Measurements from ENCODE around the gene KDM5A. TPM values are rescaled to one million over a fixed set of nuclear protein-coding genes. Genes with fewer than 3 reads are reported as not detected.
"Not testable (repeated sequence)": the region's sequence is repeated elsewhere in the genome, so short reads cannot be mapped to it uniquely, and the experiment has no call there.

The KDM5A gene
- total RNA-seq, 1 donor: 71.4 TPM

DNA sequence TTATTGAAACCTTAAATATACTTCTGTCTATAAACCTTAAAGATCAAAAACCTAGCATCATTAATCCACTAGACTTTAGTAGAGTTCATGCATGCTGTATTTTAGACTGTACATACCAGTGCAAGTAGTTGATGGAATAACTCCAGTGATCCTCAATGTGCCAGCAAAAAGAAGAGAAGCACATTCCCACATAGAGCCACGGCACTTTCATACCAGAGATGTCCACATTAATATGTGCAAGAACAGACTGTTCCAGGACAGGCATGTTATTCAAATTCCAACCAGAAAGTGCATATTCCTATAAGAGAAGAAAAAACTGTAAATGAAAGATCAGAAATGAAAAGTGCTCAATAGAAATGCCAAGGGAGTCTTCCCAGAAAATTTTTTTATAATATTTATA, 55.0 kb downstream of the KDM5A start:
- no peak for DNase-seq (ENCODE audit: low read depth in 2 of 3, low spot score in 2 of 3)

DNA sequence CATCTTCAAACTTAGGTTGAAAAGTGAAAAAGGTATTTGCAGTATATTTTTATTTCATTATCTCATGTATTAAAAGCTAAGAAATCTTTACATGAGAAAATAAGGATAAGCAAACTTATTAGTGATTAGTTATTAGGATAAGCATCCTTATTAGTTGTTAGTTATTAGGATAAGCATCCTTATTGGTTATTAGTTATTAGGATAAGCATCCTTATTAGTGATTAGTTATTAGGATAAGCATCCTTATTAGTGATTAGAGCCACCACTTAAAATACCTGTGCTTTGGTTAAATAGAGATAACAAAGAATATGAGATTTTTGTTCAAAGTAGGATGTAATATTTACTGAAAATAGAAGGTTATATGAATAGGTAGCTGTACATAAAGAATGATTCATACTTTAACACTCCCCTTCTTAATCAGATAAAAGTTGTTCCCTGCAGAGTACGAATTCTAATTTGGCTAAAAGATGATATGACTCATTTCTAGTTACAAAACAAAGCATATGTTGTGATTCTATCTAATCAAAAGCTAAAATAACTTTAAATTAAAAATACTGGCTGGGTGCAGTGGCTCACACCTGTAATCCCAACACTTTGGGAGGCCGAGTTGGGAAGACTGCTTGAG, 56.4 kb downstream of the KDM5A start:
- no peak for DNase-seq (ENCODE audit: low read depth in 2 of 3, low spot score in 2 of 3)

DNA sequence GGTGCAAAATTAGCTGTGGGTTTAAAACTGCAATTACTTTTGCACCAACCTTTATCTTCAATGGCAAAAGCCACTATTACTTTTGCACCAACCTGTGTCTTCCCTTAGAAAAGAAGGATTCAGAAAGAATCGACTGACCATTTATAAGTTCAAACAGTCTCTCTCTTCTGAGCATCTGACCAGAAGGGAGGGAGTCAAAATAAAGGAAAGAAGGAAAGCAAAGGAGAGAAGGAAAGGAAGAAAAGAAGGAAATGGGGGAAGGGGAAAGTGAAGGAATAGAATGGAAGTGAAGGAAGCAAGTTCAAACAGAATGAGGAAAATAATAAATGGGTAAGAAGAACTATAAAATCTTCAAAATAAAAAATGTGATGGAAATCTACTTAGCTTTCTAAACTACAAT, 57.8 kb downstream of the KDM5A start:
- DNase-seq (ENCODE audit: low read depth in 2 of 3, low spot score in 2 of 3): no peak

DNA sequence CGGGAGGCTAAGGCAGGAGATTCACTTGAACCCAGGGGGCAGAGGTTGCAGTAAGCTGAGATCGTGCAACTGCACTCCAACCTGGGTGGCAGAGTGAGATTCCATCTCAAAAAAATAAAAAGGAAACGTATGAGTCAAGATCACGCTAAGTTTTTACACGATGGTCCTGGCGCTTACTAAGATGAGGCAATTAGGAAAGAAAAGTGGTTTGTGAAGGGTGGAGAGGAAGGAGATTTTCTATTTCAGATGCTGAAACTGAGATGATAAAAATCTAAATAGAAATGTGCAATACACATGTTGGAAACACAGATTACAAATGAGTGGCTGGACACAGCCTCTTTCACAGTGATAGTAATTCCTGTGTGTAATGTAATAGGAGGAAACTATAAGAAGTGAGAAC, 63.2 kb downstream of the KDM5A start:
- no peak for DNase-seq (ENCODE audit: low read depth in 2 of 3, low spot score in 2 of 3)

DNA sequence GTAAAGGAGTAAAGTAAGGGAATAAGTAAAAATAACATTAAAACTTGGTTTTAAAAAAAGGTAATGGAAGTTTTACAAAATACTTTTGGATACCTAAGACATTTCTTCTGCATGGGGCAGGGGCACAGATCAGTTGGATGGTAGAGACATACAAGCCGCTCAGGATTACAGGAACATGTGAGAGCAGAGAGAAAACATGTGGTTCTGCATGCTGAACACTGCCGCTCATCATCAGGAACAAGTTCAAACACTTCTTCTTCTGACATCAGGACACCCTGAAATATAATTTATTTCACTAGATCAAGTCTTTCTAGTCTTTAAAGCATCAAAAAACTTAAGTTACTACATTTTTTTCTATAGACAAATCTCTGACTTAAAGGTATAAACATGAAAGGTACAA, 65.6 kb downstream of the KDM5A start:
- DNase-seq (ENCODE audit: low read depth in 2 of 3, low spot score in 2 of 3): no peak

DNA sequence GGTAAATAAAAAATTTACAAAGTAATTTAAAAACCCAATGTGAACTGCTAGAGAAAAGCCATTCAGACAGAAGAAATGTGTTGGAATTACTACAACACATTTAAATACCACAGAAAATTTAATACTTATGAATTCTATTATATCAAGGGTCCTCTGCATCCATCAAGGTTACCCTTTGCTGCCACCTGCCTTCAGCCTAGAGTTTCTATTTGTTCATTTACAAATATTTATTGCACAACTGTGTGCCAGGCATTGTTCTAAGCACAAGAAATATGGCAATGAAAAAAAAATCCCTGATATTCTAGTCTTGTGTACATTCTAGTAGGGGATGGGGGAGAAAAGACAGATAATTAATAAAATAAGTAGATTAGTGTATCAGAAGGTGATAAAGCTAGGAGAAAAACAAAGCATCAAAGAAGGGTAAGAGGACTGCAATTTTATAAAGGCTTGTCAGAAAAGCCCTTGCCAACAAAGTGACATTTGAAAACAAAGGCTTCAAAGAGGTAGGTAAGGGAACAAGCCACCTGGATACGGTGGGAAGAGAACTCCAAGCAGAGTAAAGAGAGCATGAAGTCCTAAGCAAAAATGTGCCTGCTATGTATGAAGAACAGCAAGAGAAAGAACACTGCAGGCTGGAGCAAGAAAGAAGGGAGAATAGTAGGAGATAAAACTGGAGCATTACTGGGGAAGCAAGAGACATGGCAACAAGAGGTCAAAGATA, 67.4 kb downstream of the KDM5A start:
- DNase-seq (ENCODE audit: low read depth in 2 of 3, low spot score in 2 of 3): peak in 2 of 3 donors; percentile 6 to 27

DNA sequence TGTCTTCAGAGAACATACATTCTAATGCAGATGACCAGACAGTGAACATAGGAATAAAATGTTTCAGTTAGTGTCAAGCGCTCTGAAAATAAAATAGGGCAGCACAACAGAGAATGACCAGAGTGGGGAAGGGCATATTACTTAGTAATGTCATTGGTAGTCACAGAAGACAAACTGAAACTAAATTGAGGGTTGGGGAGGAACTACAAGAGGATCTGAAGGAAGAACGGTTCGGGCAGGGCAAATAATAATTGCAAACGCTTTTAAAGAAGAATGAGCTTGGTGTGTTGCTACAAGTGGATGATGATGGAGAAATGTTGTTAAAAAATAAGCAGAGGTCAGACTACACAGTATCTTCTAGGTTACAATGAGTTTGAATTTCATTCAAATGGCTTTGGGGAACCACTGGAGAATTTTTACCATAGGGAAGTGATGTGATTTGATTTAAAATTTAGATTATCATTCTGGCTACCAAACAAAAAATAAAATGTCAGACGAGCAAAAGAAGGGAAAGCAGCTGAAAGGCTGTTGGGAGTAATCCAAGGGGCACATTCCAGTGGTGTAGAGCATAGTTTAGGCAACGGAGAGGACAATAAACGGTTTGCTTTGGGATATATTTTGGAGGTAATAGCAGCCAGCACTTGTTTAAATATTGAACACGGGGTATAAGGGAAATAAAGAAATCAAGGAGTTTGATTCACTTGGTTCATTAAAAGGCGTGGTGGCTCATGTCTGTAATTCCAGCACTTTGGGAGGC, 70.2 kb downstream of the KDM5A start:
- no peak for DNase-seq (ENCODE audit: low read depth in 2 of 3, low spot score in 2 of 3)

DNA sequence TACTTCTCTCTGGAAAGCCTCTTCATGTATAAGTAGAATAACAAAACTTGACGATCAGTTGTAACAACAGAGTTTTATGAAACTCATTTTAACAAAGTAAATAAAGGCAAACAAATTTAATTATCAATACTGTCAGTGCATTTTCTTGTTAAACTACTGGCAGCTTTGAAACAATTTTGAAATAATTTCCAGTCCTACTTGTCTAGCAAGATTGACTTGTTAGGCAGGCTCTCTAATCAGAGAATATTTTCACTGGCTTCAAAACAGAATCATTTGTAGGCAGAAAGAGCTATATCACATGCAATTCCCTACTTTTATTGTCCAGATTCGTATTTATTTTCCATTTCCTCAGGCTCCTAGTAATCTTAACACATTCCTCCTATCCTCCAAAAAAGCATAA, 80.6 kb downstream of the KDM5A start:
- no peak for DNase-seq (ENCODE audit: low read depth in 2 of 3, low spot score in 2 of 3)

DNA sequence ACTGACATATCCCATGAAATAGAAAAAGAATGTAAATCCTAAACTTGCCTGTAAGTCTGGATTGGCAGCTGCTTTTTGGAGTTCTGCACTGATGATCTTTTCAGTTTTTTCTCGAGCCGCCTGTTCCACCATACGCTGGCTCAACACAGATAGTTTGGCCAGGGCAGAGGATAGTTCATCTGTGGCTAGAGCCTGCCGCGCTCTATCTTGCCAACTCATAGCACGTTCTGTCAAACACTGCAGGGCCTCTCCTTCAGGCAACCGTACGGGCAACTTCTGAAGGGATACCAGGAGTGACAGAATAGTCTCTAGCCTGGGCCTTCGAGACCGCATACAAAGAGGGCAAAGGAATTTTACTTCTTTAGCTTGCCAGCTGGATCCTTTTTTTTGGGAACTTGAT, 81.7 kb downstream of the KDM5A start:
- DNase-seq (ENCODE audit: low read depth in 2 of 3, low spot score in 2 of 3): no peak

DNA sequence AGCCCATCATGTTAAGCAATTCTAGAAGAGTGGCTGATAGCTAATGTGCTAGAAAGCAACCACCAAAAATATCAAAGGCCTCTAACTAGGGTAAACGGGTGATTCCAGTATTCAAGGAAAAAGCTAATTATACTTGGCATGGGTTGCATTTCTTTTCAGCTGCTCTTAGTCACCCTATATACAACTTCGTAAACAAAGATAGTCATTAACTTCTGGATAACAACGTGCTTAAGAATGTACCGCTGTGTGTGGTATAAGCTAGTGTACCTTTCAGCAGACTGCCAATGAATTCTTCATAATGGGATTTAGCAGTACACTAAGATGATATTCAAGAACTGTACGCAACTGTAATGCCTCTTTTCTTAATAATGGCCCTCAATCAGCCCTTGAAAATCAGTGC, 84.3 kb downstream of the KDM5A start:
- no peak for DNase-seq (ENCODE audit: low read depth in 2 of 3, low spot score in 2 of 3)

DNA sequence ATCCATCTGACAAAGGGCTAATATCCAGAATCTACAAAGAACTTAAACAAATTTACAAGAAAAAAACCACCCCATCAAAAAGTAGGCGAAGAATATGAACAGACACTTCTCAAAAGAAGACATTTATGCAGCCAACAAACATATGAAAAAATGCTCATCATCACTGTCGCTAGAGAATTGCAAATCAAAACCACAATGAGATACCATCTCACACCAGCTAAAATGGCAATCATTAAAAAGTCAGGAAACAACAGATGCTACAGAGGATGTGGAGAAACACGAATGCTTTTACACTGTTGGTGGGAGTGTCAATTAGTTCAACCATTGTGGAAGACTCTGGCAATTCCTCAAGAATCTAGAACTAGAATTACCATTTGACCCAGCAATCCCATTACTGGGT, 86.4 kb downstream of the KDM5A start:
- not testable (repeated sequence) for DNase-seq (ENCODE audit: low read depth in 2 of 3, low spot score in 2 of 3)

DNA sequence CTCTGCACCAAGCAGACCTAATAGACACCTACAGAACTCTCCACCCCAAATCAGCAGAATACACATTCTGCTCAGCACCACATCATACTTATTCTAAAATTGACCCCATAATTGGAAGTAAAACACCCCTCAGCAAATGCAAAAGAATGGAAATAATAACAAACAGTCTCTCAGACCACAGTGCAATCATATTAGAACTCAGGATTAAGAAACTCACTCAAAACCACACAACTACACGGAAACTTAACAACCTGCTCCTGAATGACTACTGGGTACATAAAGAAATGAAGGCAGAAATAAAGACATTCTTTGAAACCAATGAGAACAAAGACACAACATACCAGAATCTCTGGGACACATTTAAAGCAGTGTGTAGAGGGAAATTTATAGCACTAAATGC, 89.0 kb downstream of the KDM5A start:
- not testable (repeated sequence) for DNase-seq (ENCODE audit: low read depth in 2 of 3, low spot score in 2 of 3)

DNA sequence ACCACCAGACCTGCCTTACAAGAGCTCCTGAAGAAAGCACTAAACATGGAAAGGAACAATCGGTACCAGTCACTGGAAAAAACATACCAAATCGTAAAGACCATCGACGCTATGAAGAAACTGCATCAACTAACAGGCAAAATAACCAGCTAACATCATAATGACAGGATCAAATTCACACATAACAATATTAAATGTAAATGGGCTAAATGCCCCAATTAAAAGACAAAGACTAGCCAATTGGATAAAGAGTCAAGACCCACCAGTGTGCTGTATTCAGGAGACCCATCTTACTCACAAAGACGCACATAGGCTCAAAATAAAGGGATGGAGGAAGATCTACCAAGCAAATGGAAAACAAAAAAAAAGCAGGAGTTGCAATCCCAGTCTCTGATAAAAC, 89.6 kb downstream of the KDM5A start:
- not testable (repeated sequence) for DNase-seq (ENCODE audit: low read depth in 2 of 3, low spot score in 2 of 3)

DNA sequence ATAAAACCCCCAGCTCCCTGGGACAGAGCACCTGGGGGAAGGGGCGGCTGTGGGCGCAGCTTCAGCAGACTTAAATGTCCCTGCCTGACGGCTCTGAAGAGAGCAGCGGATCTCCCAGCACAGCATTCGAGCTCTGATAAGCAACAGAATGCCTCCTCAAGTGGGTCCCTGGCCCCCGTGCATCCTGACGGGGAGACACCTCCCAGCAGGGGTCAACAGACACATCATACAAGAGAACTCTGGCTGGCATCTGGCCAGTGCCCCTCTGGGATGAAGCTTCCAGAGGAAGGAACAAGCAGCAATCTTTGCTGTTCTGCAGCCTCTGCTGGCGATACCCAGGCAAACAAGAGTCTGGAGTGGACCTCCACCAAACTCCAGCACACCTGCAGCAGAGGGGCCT, 91.1 kb downstream of the KDM5A start:
- DNase-seq (ENCODE audit: low read depth in 2 of 3, low spot score in 2 of 3): not testable (repeated sequence)

DNA sequence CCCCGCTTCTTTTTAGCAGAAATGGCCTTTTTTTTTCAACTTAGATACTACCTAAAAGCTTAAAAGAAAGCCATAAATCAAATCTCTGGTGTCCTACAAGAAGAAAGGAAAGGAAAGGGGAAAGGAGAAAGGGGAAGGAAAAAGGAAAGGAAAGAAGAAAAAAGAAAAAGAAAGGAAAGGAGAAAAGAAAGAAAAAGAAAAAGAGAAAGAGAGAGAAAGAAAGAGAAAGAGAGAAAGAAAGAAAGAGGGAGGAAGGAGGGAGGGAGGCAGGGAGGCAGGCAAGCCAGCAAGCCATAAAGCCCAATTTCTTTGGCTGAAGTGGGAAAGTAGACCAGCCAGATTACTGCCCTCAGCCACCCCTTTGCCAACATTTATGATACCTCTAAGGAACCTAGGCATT, 94.0 kb downstream of the KDM5A start:
- DNase-seq (ENCODE audit: low read depth in 2 of 3, low spot score in 2 of 3): no peak

DNA sequence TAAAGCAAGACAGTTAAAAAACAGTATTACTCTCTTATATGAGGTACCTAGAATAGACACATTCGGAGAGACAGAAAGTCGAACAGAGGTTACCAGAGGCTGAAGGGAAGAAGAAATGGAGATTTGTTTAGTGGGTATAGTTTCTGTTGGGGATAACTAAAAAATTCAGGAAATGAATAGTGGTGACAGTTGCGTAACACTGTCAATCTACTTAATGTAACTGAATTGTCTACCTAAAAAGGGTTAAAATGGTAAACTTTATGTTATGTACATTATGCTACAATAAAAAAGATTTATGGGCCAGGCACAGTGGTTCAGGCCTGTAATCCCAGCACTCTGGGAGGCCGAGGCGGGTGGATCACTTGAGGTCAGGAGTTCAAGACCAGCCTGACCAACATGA, 95.9 kb downstream of the KDM5A start:
- no peak for DNase-seq (ENCODE audit: low read depth in 2 of 3, low spot score in 2 of 3)

DNA sequence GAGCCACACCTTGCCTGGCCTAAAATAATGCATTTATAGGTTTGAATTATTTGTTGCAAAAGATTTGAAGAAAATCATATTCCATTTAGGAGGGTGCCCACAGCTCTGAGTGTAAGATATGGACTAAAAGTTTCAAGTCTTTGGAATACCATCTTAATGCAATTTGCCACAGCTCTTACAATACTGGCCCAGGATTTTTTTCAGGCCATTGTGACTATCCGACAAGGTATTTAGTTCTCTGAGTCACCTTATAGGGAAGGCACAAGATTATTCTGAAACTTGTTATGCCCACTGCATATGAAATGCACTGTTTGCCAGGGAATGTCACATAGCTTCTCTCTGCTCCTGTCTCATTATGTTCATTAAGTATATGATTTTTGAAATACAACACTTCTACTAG, 96.9 kb downstream of the KDM5A start:
- DNase-seq (ENCODE audit: low read depth in 2 of 3, low spot score in 2 of 3): no peak

DNA sequence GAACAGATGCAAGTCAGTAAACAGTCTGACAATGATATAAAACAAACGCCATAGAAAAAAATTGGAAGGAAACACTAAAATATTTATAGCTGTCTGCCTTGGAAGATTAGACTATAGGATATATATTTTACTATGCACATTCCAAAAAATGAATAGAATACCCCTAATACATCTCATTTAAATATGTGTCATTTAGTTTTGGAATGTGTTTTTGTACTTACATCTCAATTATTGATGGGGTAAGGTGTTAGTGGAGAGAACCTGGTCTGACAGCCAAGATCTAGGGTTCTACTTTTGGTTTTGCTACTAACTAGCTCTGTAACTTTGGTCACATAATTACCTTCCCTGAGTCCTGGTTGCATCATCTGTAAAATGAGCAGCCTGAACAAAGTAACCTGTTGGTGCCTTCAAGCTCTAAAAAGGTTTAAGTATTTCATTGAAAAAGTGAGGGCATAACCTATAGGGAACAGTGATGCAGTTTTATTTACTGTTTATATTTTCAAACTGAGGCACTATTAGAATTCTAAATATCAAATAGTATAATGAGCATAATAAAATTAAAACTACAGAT, 97.9 kb downstream of the KDM5A start:
- no peak for DNase-seq (ENCODE audit: low read depth in 2 of 3, low spot score in 2 of 3)

DNA sequence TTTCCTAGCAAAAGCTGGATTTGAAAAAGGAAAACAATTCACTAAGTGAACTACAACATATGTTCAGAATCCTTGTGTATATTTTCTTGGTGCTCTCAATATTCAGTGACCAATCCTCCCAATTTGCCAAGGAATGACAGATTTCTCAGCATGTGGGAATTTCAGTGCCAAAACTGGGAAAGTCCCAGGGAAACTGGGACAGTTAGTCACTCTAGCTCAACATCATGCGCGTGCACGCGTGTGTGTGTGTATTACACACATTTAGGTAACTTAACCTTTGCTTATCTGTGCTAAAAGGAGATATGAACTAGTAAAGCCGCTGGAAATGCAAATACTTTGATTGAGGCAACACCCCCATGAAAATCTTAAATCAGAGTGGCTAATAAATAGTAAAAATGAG, 100.4 kb downstream of the KDM5A start:
- DNase-seq (ENCODE audit: low read depth in 2 of 3, low spot score in 2 of 3): no peak

DNA sequence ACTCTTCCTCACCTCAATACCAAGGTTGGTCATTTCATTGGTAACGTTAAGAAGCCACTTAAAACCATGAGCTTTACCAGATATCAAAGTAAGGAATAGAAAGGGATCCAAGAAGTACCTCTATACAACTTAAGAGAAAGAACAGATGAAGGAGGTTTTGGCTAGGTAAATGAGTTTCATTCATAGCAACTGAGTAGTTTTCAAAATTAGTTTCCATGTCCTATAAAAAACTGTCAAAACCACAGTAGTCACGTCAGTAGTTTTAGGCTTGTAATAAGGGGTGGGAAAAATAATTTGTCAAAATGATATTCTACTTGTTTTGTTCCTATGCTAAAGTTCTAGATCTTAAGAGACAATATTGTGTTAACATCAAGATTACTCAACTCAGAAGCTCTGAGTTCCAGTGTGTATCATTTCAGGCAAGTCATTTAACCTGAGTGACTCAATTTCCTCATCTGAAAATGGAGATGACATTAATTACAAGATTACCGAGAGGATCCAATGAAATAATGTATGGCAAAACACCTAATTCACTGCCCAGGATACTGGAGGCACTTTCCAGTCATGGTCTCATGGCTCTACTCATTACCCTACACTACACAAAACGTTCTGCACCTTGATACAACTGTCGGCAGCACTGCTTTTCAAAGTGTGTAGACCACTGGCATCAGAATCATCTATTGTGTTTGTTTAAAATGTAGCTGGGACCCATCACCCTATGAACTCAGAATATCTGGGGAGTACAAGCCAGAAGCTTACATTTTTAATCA, 102.4 kb downstream of the KDM5A start:
- DNase-seq (ENCODE audit: low read depth in 2 of 3, low spot score in 2 of 3): no peak

DNA sequence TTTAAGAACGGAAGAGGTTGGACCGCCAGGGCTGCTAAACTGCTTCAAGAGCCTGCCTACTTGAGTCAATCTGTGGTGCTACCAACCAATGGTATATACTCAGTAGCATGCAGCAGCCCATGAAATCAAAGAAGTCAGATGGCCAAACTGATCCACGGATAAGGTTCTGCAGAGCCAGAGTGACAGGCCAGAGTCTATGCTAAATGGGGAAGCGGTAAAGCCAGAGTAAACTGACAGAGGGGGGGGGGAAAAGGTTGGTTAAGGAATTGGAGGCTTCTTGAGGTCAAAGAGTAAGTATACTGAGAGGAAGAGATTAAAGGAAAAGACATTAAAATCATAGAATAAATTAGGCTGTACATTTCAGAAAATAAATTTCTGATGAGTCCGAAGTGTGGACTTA, 111.1 kb downstream of the KDM5A start:
- no peak for DNase-seq (ENCODE audit: low read depth in 2 of 3, low spot score in 2 of 3)
